Common myeloid progenitor, CD34-positive (primary cell): ENCODE data around the gene SLX9.

Source experiments
- CTCF ChIA-PET: fragments of 350-600 bp; sonication (Branson Sonifier 250); formaldehyde crosslinking; loops from one replicate; lab custom pipeline; 2021; ENCODE audit warnings: antibody characterized with exemption; lab: Charles Lee
- POLR2A ChIA-PET: fragments of 350-600 bp; sonication (Branson Sonifier 250); formaldehyde crosslinking; loops from one replicate; lab custom pipeline; 2021; ENCODE audit warnings: antibody characterized with exemption; lab: Charles Lee
- DNase-seq, 3 donors: peaks; one replicate each; pipeline versions ENCODE4 v3.0.0 to v3.0.0-alpha.2; 2013
- H3K27ac ChIP-seq, 2 experiments: 1 replicate in 1 of 2; 2 replicates in 1 of 2; pipeline ENCODE4 v1.7.0; 2013; ENCODE audit warnings: inconsistent platforms in 2 of 2, low read length in 2 of 2, mild to moderate bottlenecking in 2 of 2, low read depth in 1 of 2, moderate library complexity in 1 of 2; ENCODE audit not compliant: severe bottlenecking in 2 of 2, insufficient read depth in 1 of 2, poor library complexity in 1 of 2
- H3K27me3 ChIP-seq, 5 experiments: replicated peaks in 2 of 5; 1 replicate in 3 of 5; 2 replicates in 2 of 5; pipeline versions ENCODE4 v1.6.1 to v1.7.0; 2013; ENCODE audit warnings: low read length in 4 of 5, mild to moderate bottlenecking in 2 of 5, moderate library complexity in 2 of 5, inconsistent platforms in 1 of 5; ENCODE audit not compliant: insufficient read depth in 5 of 5, control insufficient read depth in 4 of 5
- H3K36me3 ChIP-seq, 4 experiments: 1 replicate in 2 of 4; 2 replicates in 2 of 4; pipeline versions ENCODE4 v1.6.1 to v1.7.0; 2013; ENCODE audit warnings: low read length in 3 of 4, control low read depth in 1 of 4, mild to moderate bottlenecking in 1 of 4; ENCODE audit not compliant: control insufficient read depth in 4 of 4, insufficient read depth in 4 of 4
- H3K4me1 ChIP-seq, 4 experiments: 1 replicate in 3 of 4; 2 replicates in 1 of 4; pipeline versions ENCODE4 v1.6.1 to v1.7.1; 2013; ENCODE audit warnings: low read length in 3 of 4, mild to moderate bottlenecking in 3 of 4, control low read depth in 1 of 4, inconsistent platforms in 1 of 4, moderate library complexity in 1 of 4; ENCODE audit not compliant: control insufficient read depth in 4 of 4, insufficient read depth in 4 of 4; ENCODE audit errors: control extremely low read depth in 1 of 4
- H3K4me3 ChIP-seq, 7 experiments: 1 replicate in 4 of 7; 2 replicates in 3 of 7; pipeline versions ENCODE4 v1.5.1 to v1.7.0; 2013; ENCODE audit warnings: mild to moderate bottlenecking in 7 of 7, low read length in 6 of 7, moderate library complexity in 6 of 7, inconsistent platforms in 2 of 7, low read depth in 2 of 7, control low read depth in 1 of 7; ENCODE audit not compliant: insufficient read depth in 4 of 7, control insufficient read depth in 1 of 7; ENCODE audit errors: extremely low read depth in 1 of 7
- H3K9me3 ChIP-seq, 5 experiments: 1 replicate in 4 of 5; 2 replicates in 1 of 5; pipeline versions ENCODE4 v1.6.1 to v1.7.1; 2013; ENCODE audit warnings: low read length in 4 of 5, mild to moderate bottlenecking in 2 of 5, inconsistent platforms in 1 of 5, low read depth in 1 of 5, moderate library complexity in 1 of 5; ENCODE audit not compliant: control insufficient read depth in 4 of 5, insufficient read depth in 2 of 5; ENCODE audit errors: control extremely low read depth in 1 of 5
- WGBS: methylation state at CpG from one replicate; pipeline ENCODE4 v1.1.5; 2013; ENCODE audit not compliant: insufficient coverage; 5-methylcytosine and 5-hydroxymethylcytosine counted together

Gene SLX9

DNA sequence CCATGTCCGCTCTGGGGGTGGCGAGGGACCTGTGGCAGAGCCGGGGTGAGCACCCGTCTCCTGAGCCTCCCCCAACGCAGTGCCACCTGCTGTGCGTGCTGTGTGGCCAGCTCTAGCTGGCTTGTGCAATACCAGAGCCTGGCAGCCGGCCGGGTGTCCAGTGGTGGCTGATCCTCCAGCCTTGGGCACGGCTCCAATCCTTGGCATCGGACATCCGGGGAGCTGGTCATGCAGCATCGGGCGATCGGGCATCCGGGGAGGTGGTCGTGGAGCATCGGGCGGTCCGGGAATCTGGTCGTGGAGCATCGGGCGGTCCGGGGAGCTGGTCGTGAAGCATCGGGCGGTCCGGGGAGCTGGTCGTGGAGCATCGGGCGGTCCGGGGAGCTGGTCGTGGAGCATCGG, 8.1 kb downstream of the SLX9 start:
- peaks cover 11 to 86% (median 43%) of the 10 kb centered on the region in 4 experiments for H3K36me3 ChIP-seq
- 96% methylated on average over 33 of the region's 33 CpGs for WGBS

DNA sequence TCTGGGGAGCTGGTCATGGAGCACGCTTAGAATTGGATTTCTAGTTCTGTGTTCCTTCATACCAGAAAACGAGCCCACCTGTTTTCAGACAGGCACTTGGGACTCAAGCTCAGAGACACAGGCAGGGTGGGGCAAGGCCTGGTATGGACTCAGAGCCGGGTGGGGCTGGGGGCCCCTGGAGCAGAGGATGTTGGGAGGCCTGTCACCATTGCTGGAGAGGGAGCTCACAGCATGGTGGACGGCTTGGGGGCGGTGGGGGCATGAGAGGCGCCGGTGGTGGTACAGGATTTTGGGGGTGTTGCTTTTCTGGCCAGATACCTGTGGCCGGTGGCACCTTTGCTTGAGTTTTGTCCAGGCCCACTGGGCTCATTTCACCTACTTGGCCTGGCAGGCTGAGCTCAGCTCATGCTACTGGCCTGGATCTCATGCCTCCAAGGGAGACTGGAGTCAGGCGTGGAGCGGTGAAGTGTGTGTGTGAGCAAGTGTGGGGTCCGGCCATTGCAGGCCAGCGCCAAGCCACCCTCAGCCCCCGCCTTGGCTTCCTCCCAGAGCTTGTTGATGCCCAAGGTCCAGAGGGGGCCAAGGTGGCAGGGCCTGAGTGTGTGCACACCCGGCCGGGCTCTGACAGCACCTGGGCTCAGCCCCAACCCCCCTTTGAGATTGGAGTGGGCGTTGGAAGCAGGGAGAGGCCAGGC, 8.7 kb downstream of the SLX9 start:
- peaks cover 0 to 17% (median 6%) of the 10 kb centered on the region in 4 experiments for H3K4me1 ChIP-seq
- ChIA-PET POLR2A (interaction anchor here (0.6 kb wide), 1 partner anchor 188 kb away, joined by 3 read pairs; no protein-coding TSS in a partner anchor), CTCF (interaction anchor here (0.7 to 13.3 kb wide), 16 partner anchors 10 to 447 kb away, joined by 3 to 196 read pairs (median 4); no protein-coding TSS in a partner anchor)
- no peak overlapping the region for H3K27ac ChIP-seq
- no peaks in the 10 kb centered on the region for H3K27me3 ChIP-seq
- H3K36me3 ChIP-seq: peaks cover 11 to 84% (median 44%) of the 10 kb centered on the region in 4 experiments
- WGBS: over 99% methylated on average over 10 of the region's 16 CpGs
- no peak overlapping the region for H3K4me3 ChIP-seq
- no peaks in the 10 kb centered on the region for H3K9me3 ChIP-seq
- no peak for DNase-seq

More for the DNA sequence above, 8.1 kb downstream of the SLX9 start:
- Histone ChIP-seq H3K27ac (no peak overlapping the region), H3K4me1 (peaks cover 0 to 17% (median 6%) of the 10 kb centered on the region in 4 experiments), H3K27me3 (no peaks in the 10 kb centered on the region), H3K9me3 (no peaks in the 10 kb centered on the region), H3K4me3 (no peak overlapping the region)
- CTCF ChIA-PET: interaction anchor here (0.6 to 13.3 kb wide), 16 partner anchors 11 to 446 kb away, joined by 3 to 196 read pairs (median 4); no protein-coding TSS in a partner anchor
- no peak for DNase-seq
- POLR2A ChIA-PET: interaction anchor here (0.6 to 0.7 kb wide), 2 partner anchors 142 to 189 kb away, joined by 3 read pairs; no protein-coding TSS in a partner anchor

DNA sequence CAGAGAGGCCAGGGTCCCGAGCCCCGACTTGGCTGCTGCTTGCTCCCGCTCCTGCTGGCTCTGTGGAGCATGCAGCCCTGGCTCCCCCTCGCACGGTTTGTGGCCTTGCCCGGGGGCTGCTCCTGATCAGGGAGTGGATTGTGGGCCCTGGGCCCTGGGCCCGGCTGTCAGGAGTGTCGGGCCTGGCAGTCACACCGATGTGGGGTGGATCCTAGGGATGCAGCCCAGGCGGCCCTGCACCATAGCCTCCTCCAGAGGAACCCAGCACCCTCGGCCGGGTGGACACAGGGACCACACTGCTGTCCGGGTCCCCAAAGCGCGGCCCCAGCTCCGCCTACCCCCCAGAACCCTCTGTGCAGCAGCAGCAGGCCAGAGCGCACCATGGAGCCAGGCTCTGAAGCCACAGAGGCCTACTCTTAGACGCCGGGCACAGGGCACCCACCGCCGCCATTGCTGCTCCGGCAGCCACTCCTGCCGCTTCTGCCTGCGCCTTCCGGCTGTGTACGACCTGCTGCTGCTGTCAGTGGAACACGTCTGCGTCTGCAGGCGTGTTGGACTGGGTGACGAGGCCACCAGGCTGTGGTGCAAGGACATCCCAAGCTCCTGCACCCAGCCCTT, 9.4 kb downstream of the SLX9 start:
- 94% methylated on average over 22 of the region's 30 CpGs for WGBS
- DNase-seq: no peak
- Histone ChIP-seq H3K9me3 (no peaks in the 10 kb centered on the region), H3K27me3 (no peaks in the 10 kb centered on the region), H3K4me3 (no peak overlapping the region), H3K4me1 (peaks cover 0 to 17% (median 6%) of the 10 kb centered on the region in 4 experiments), H3K27ac (no peak overlapping the region), H3K36me3 (peaks cover 10 to 84% (median 41%) of the 10 kb centered on the region in 4 experiments)
- CTCF ChIA-PET: interaction anchor here (0.8 to 13.3 kb wide), 16 partner anchors 9 to 254 kb away, joined by 3 to 196 read pairs (median 4); partner anchors contain the start of gene SLX9
- POLR2A ChIA-PET: no interaction called here

DNA sequence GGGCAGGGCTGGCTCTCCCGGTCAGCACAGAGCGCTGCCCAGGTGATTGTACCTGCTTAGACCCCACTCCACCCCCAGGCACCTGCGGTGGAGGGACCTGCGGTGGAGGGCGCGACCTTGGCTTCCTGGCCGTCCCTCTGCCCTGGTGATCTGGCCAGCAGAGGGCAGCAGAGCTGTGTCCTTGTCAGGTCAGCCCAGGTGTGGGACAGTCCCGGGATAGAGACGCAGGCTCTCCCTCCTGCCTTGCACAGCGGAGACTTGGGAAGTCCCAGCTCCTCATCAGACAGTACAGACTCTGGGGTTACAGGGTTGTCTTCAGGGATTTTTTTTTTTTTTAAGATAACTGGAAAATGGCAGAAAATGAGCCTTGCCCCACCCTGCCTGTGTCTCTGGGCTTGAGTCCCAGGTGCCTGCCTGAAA, 10.0 kb downstream of the SLX9 start:
- 18% methylated on average over 5 of the region's 10 CpGs for WGBS
- DNase-seq: peak; percentile 59 to 67 (median 64)
- Histone ChIP-seq H3K4me1 (peaks cover 0 to 17% (median 6%) of the 10 kb centered on the region in 4 experiments), H3K4me3 (no peak overlapping the region), H3K36me3 (peaks cover 8 to 84% (median 38%) of the 10 kb centered on the region in 4 experiments), H3K27me3 (no peaks in the 10 kb centered on the region), H3K27ac (no peak overlapping the region), H3K9me3 (no peaks in the 10 kb centered on the region)
- CTCF ChIA-PET: interaction anchor here (0.7 to 13.3 kb wide), 18 partner anchors 8 to 189 kb away, joined by 3 to 196 read pairs (median 4); partner anchors contain the start of gene SLX9
- POLR2A ChIA-PET: interaction anchor here (0.7 kb wide), 1 partner anchor 39 kb away, joined by 4 read pairs; no protein-coding TSS in a partner anchor

DNA sequence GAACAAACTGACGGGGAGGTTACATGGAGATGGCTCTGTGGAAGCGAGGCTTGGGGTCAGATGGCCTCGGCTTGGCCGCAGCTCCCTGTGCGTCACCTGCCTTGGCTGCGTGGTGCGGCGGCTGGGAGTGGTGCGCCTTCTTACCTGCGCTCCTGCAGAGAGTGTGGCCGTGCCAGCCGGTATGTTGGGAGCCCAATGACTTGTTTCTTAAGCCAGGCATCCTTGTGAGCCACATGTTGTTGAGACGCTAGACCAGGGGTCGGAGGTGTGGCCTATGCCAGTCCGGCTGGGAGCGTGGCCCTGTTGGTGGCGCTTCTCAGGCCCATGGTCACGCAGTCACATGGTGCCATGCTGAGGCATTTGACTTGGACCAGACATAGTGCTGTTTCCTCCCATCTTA, 10.5 kb downstream of the SLX9 start:
- DNase-seq: no peak
- peaks cover 0 to 17% (median 6%) of the 10 kb centered on the region in 4 experiments for H3K4me1 ChIP-seq
- no peak overlapping the region for H3K4me3 ChIP-seq
- H3K36me3 ChIP-seq: peaks cover 4 to 83% (median 34%) of the 10 kb centered on the region in 4 experiments
- no peak overlapping the region for H3K27ac ChIP-seq
- ChIA-PET POLR2A (interaction anchor here (0.7 kb wide), 1 partner anchor 38 kb away, joined by 4 read pairs; no protein-coding TSS in a partner anchor), CTCF (interaction anchor here (0.7 to 13.3 kb wide), 18 partner anchors 9 to 188 kb away, joined by 3 to 196 read pairs (median 4); partner anchors contain the start of gene SLX9)
- H3K27me3 ChIP-seq: no peaks in the 10 kb centered on the region
- 95% methylated on average over 17 of the region's 18 CpGs for WGBS
- H3K9me3 ChIP-seq: no peaks in the 10 kb centered on the region

DNA sequence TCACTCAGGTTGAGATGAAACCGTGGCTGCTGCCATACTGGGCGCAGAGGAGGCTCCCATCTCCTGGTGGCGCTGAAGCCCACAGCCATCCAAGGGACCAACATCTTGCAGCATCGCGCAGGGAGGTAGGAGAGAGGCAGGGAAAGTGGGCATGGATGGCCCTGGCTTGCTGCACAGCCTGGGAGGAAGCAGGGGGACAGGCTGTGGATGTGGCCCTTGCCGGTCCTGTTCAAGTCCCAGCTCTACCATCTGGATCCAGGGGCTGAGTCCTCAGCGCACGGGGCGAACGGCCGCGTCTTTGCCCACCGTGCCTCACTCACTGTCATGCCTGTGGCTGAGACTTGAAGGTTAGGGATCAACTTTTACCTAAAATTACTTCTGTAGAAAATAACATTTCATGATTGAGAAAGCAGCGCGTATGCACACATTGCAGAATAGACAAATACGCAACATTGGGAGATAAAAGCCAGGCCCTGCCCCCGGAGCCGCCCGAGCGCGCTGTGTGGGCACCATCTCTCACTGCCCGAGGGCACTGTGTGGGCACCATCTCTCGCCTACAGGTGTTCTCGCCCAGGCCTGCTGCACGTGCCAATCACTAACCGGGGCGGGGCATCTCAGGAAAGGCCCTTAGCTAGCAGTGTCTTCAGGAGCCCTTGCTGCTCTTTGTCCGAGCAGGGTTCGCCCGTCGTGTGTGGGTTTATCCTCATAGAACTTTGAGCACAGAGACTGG, 11.5 kb downstream of the SLX9 start:
- Histone ChIP-seq H3K36me3 (peaks cover 4 to 87% (median 36%) of the 10 kb centered on the region in 4 experiments), H3K4me3 (no peak overlapping the region), H3K27ac (no peak overlapping the region), H3K27me3 (no peaks in the 10 kb centered on the region), H3K9me3 (no peaks in the 10 kb centered on the region), H3K4me1 (peaks cover 0 to 11% (median 4%) of the 10 kb centered on the region in 4 experiments)
- WGBS: 99% methylated on average over 15 of the region's 31 CpGs
- POLR2A ChIA-PET: no interaction called here
- CTCF ChIA-PET: interaction anchor here (0.6 to 13.3 kb wide), 7 partner anchors 12 to 448 kb away, joined by 3 to 196 read pairs (median 14); no protein-coding TSS in a partner anchor
- no peak for DNase-seq
